ENCODE measurements around the gene C11orf52. TPM values are rescaled to one million over a fixed set of nuclear protein-coding genes. Genes with fewer than 3 reads are reported as not detected.
A peak's percentile ranks its signal among the peaks of the same experiment; 100 is the strongest.
"Not testable (repeated sequence)": the region's sequence is repeated elsewhere in the genome, so short reads cannot be mapped to it uniquely, and the experiment has no call there.

Gene C11orf52
- total RNA-seq, 1 donor: not detected

DNA sequence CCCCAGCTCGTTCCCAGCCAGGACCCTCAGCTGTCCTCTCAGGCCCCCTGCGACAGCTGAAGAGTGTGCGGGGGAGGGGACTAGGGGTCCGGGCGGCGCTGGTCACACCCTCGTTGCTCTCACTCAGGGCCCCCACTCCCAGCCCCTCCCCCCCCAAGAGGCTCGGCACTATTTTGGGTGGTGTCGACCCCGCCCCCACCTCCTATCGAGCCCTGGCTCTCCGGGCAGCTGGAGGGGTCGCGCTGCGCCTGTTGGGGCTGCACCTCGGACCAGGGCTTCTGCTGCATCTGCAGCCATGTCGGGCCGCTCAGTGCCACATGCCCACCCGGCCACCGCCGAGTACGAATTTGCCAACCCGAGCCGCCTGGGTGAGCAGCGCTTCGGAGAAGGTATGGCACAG, 6.2 kb upstream of the C11orf52 start, which contains the start of gene HSPB2:
HSPB2 (plus strand) TSS at position 200 of the 400 bp plus-strand sequence; CDS start at position 296, 96 bp downstream.
- no peak for DNase-seq (ENCODE audit: low read depth in 2 of 3, low spot score in 2 of 3)

GRCh38 chr11:111913031-111913861, 5.5 kb upstream of the C11orf52 start:
- no peak for DNase-seq (ENCODE audit: low read depth in 2 of 3, low spot score in 2 of 3)

DNA sequence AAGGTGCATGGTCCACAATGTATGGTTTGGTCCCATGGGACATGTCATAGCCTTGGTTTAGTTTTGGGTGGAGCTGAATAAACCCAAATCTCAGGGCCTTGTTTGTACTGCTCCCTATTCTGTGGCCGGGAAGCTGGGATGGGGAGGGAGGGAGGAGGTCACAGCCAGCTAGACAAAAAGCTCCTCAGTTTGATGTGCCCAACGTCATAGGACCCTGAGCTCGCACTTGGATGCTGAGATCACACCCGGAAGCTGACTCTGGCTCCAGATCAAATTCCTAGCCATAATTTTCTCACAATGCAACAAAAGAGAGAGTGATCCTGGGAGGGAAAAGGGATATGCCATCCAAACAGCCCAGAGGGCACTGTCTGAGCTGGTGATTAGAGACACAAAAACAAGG, 4.7 kb upstream of the C11orf52 start:
- DNase-seq (ENCODE audit: low read depth in 2 of 3, low spot score in 2 of 3): no peak

- no peak for DNase-seq (ENCODE audit: low read depth in 2 of 3, low spot score in 2 of 3)
Observed at GRCh38 chr11:111916768-111917167, 1.9 kb upstream of the C11orf52 start.

- DNase-seq (ENCODE audit: low read depth in 2 of 3, low spot score in 2 of 3): no peak
Observed at GRCh38 chr11:111917312-111917711, 1.4 kb upstream of the C11orf52 start.

DNA sequence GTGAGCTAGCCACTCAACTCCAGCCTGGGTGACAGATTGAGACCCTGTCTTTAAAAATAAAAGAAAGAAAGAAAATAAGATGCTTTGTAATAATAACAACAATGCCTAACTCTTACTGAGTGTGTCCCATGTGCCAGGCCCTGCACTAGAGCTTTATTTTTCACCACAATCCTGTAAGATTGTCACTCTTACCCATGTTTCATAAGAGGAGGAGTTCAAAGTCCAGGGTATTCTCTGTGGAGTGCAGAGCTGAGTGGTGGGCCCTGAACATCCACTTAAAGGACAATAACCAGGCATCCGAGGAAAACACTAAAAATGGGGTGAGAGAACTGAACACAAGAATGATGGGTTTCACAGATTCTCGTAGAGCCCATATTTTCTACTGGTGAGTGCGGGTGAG, 925 bp upstream of the C11orf52 start:
- no peak for DNase-seq (ENCODE audit: low read depth in 2 of 3, low spot score in 2 of 3)

DNA sequence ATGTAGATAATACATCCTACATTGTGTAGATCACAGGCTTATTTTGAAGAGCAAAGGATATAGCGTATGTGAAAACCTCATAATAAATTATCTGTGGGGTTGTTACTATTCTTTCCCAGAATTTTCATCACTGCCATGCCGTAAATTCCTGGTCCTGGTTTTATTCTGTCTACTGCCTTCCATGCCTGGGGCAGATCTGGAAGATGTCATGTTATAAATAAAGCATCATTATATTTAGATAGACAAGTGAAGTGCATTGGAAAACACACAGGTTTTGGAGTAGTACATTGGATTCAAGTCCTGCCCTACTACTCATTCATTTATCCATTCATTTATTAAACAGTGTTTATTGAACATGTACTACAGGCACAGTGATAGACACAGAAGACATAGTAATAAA, 2.2 kb downstream of the C11orf52 start:
- no peak for DNase-seq (ENCODE audit: low read depth in 2 of 3, low spot score in 2 of 3)

GRCh38 chr11:111921541-111922230, 3.0 kb downstream of the C11orf52 start:
- no peak for DNase-seq (ENCODE audit: low read depth in 2 of 3, low spot score in 2 of 3)

DNA sequence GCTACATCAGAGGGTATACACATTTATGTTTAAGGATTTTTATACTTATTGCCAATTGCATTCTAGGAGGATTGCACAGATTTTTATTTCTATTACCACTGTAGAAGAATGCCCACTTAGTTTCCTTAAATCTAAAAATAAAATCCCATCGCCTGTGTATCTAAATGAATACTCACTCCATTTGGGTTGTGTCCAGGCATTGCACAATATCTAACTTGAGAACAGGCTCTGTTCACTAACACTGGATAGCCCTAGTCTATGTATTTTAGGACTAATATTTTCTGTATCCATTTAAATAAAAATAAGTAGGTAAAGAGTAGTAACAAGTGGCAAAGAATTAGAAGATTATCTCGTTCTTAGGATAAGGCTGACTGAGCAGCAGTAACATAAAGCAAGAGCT, 4.1 kb downstream of the C11orf52 start:
- no peak for DNase-seq (ENCODE audit: low read depth in 2 of 3, low spot score in 2 of 3)

DNA sequence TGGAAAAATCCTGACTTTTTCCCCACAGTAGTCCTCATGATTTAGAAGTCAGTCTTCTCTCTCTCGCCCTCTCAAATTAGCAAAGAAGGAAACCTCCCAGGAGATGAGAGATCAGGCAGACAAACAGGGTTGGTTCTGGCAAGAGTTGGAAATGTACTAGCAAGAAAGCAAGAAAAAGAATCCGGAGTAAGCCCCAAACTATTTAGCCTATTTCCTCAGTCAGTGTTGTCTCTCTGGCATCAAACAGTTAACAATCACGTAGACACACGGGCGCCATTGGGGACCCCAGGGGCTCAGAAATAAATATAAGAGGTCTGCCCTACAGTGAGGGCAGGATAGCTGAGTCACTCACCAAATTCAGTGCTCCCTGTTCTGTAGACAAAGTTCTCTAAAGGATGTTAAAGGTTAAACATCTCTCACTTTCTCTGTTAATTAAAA, 4.7 kb downstream of the C11orf52 start:
- DNase-seq (ENCODE audit: low read depth in 2 of 3, low spot score in 2 of 3): no peak

DNA sequence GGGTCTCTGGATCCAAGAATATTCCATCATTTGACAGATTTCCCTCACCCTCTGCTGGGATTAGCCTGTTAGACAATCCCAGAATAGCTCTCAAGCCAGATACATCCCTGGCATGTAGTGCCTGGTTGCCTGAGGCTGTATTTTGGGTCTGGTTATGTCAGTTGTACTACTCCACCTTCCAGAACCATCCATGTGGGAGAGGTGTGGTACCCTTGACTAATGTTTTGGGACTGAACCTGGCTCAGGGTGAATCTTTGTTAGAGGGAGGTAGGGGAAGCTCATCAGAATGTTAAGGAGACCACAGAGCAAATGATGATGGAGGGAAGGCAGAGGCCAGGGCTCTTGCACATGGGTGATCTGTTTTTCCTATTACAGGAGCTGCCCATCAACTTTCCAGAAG, 5.2 kb downstream of the C11orf52 start:
- no peak for DNase-seq (ENCODE audit: low read depth in 2 of 3, low spot score in 2 of 3)

DNA sequence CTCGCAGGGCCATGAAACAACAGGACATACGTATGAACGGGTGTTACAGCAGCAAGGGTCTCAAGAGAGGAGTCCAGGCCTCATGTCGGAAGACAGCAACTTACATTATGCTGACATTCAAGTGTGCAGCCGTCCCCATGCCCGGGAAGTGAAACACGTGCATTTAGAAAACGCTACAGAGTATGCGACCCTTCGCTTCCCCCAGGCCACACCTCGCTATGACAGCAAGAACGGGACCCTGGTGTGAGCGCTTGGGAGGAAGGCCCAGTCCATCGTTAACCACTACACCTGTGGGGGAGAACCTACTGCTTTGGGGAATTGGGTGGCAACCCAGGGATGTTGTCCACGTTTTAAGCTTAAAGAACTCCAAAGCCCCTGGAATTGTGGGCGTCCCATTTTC, 7.2 kb downstream of the C11orf52 start:
- DNase-seq (ENCODE audit: low read depth in 2 of 3, low spot score in 2 of 3): no peak

GRCh38 chr11:111926505-111927391, 8.0 kb downstream of the C11orf52 start:
- peak; percentile 78 to 97 (median 95) for DNase-seq (ENCODE audit: low read depth in 2 of 3, low spot score in 2 of 3)

- DNase-seq (ENCODE audit: low read depth in 2 of 3, low spot score in 2 of 3): no peak
Observed at GRCh38 chr11:111930472-111930871, 11.8 kb downstream of the C11orf52 start.

DNA sequence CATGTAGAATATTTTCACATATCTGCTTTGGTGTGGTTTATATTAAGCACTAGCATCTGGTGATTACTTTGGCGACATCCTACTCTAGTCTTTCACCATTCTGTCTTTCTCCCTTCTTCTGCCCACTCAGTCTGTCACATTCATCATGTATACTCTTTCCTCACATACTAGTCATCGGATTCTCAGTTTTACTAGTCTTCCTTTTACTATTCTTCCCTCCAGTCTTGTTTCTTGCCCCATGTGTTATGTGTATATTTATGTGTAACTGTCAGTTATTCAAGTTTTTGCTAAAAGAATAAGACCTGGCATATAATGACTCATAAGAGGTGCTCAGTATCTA, 13.9 kb downstream of the C11orf52 start:
- DNase-seq (ENCODE audit: low read depth in 2 of 3, low spot score in 2 of 3): no peak

DNA sequence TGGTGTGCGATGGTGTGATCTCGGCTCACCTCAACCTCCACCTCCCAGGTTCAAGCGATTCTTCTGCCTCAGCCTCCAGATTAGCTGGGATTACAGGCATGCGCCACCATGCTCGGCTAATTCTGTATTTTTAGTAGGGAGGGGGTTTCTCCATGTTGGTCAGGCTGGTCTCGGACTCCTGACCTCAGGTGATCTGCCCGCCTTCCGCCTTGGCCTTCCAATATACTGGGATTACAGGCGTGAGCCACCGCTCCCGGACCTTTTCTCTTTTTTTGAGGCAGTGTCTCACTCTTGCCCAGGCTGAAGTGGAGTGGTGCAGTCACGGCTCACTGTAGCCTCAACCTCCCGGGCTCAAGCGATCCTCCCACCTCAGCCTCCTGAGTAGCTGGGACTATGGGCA, 14.5 kb downstream of the C11orf52 start:
- DNase-seq (ENCODE audit: low read depth in 2 of 3, low spot score in 2 of 3): not testable (repeated sequence)

- no peak for DNase-seq (ENCODE audit: low read depth in 2 of 3, low spot score in 2 of 3)
Observed at GRCh38 chr11:111933872-111934271, 15.2 kb downstream of the C11orf52 start.

DNA sequence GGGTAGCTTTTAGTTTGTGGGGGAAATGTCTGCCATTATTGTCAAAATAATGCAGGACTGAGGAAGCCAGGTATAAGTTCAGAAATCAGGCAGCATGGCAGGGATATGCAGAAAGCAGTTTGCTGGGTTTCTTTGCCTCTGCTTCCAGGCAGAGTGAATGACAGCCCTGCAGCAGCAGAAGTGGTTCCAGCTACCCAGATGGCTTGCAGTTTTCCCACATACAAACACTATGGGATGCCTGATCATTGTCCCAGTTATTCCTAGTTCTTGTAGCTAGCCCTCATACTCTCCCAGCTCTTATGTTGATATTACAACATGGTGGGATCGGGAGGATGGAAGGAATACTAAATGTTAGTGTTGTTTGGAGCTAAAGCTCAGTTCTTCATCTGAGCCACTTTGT, 15.6 kb downstream of the C11orf52 start:
- no peak for DNase-seq (ENCODE audit: low read depth in 2 of 3, low spot score in 2 of 3)

GRCh38 chr11:111935317-111936039, 16.8 kb downstream of the C11orf52 start:
- DNase-seq (ENCODE audit: low read depth in 2 of 3, low spot score in 2 of 3): no peak

DNA sequence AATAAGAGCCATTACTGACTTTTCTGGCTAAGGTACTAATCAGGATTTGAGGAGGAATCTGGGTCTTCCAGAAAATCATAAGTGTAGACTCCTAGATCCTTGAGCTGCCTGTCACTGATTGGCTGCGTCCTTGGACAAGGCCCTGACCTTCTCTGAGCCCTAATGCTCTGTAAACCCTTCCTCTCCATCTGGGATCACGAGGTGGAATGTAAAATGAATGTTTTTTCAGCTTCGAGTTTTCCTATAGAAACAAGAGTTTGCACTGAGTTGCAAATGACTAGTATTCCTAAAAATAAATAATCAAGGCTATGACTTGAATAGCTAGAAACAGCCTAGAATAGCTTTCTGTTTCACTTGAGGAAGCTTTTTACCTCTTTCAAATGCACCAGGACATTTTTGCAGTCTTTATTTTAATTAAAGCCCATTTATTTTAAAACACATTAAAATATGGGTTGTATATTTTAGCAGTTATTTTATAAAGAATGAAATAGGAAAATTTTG, 17.4 kb downstream of the C11orf52 start:
- no peak for DNase-seq (ENCODE audit: low read depth in 2 of 3, low spot score in 2 of 3)
